Omental fat pad (tissue), 4 donors: ENCODE data around the gene CTXND1. TPM values are rescaled to one million over a fixed set of nuclear protein-coding genes. Genes with fewer than 3 reads are reported as not detected.

Experiments used
- ATAC-seq: fragments of 150-250 bp; one replicate; pipeline ENCODE4 v1.9.1; 2016; ENCODE audit warnings: mild to moderate bottlenecking, moderate library complexity; ENCODE audit not compliant: low FRiP score
- DNase-seq: peaks from one replicate; pipeline ENCODE4 v3.0.0-alpha.2; 2019; ENCODE audit warnings: low spot score
- CTCF ChIP-seq, 3 donors: fragments of 450-650 bp; IDR thresholded peaks; one replicate each; pipeline ENCODE4 v1.5.1; 2016 to 2017; ENCODE audit warnings: antibody characterized with exemption in 3 of 3, mild to moderate bottlenecking in 3 of 3, moderate library complexity in 2 of 3
- total RNA-seq, 4 donors: library from RNA; depleted of rRNA; stranded (reverse); fragments of >200 nt; gene quantifications; one replicate each; pipeline ENCODE4 v1.1.0, GENCODE V29; 2016

CTXND1 gene
- total RNA-seq, 4 donors from 2014 or later, result 0.16 TPM; not detected in 3

GRCh38 chr15:80285379-80285778, 33.4 kb upstream of the CTXND1 start:
- no peak for DNase-seq
- no peak for TF ChIP-seq CTCF (IDR thresholded peaks at IDR 0.05)
- ATAC-seq, result no peak

DNA sequence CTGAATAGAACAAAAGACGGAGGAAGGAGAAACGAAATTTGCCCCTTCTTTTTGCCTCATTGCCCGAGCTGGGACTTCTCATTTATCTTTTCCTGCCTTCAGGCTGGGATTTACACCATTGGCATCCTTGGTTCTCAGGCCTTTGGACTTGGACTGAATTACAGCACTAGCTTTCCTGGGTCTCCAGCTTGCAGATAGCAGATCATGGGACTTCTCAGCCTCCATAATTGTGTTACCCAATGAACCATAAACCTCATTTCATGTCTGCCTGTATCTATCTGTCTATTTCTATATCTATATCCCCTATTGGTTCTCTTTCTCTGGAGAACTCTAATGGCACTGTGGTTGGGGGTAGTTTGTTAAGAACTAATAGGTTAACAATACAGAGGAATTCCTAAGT, 31.5 kb upstream of the CTXND1 start:
- no peak for ATAC-seq
- TF ChIP-seq CTCF (IDR thresholded peaks at IDR 0.05), result no peak
- DNase-seq, result no peak

DNA sequence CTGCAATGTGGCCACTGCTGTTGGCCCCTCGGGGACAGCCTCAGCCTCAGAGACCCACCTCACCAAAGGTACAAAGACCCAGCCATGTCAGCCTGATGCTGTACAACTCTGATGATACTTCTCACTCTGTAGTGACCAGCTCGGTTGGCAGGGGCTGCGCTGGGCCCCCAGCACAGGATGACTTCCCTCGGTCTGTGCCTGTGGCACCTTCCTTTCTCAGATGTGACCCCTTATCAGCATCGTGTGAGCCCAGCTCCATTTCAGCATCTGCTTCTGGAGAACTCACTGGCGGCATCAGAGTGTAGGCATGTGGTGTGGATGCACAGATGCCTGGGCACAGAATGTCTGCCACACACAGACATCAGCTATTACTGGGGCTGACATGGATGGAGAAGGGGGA, 25.1 kb upstream of the CTXND1 start:
- no peak for ATAC-seq
- DNase-seq, result no peak
- no peak for TF ChIP-seq CTCF (IDR thresholded peaks at IDR 0.05)

GRCh38 chr15:80275961-80276360, 23.9 kb upstream of the CTXND1 start:
- DNase-seq, result no peak
- no peak for TF ChIP-seq CTCF (IDR thresholded peaks at IDR 0.05)

GRCh38 chr15:80274996-80275395, 23.0 kb upstream of the CTXND1 start:
- DNase-seq (no peak), ATAC-seq (no peak)
- TF ChIP-seq CTCF (IDR thresholded peaks at IDR 0.05), result no peak

More at GRCh38 chr15:80275961-80276360, 23.9 kb upstream of the CTXND1 start:
- ATAC-seq, result no peak

GRCh38 chr15:80274554-80274953, 22.5 kb upstream of the CTXND1 start:
- no peak for ATAC-seq
- no peak for DNase-seq
- TF ChIP-seq CTCF (IDR thresholded peaks at IDR 0.05), result no peak

DNA sequence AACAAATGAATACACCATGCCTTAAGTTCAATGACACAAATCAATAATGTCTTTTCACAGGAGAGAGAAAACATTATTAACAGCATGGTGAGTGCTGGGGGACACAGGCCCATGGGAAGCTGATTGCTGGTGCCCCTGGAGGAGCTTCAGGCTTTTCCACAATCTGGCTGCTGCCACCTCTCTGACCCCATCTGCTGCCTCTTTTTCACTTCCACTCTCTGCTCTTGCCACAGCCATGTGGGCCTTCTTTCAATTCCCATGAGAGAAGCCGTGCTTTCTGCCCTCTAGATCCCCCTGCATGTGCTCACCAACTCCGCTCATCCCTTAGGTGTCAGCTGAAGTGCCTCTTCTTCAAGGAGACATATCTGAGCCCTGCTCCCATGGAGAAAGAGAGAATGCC, 21.0 kb upstream of the CTXND1 start:
- no peak for ATAC-seq
- DNase-seq, result no peak
- no peak for TF ChIP-seq CTCF (IDR thresholded peaks at IDR 0.05)
